Activated T-cell treated with anti-CD3 and anti-CD28 coated beads, Interleukin-2, amount 50 U/mL, for 1 hour (primary cell): ENCODE results near the gene COPA.

Experiments
- DNase-seq: peaks from one replicate; pipeline ENCODE4 v3.0.0-alpha.2; 2020

Gene COPA

DNA sequence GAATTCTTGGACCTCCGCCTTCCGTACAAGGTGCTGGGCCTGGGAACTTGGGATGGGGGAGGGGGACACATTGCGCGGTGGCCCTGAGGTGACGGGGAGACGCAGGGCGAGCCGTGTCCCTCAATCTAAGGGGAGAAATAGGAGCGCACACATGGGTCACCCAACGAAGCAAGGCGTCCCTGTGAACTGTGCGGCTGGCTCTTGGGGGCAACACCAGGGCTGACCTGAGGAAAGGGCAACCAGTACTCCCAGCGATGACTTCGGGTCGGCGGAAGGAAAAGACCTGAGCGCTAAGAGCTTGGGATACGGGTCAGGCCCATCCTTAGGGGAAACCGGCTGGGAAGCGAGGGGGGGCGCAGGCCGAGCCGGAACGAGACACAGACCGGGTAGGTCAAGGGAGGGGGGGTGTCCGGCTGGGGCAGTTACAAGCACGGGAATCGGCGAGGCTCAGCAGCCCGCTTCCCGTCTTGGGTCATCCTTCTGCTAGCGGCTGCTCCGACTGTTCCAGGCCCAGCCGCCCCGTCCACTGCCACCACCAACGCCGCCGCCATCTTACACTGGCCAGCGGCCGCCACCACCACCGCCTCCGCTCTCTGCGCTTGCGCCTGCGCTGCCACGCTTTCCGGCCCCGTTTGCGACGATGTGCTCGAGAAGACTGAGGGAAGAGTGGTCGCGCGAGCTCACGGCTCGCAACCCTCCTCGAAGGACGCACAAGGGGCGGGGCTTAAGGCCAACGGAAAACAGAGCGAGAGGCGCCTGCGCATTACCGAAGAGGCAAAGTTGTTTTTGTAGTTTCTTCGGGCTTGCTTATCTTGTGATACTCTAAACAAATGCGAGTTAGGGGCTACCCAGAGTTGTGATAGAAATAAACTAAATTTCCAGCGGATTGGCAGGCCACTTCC lies 80.9 kb downstream of the COPA start, which contains the start of gene DCAF8:
Gene DCAF8, minus strand, starts transcription at position 657 of the 902 bp plus-strand sequence. CDS start 18,541 bp downstream, outside the sequence.
- DNase-seq: peak; percentile 95

DNA sequence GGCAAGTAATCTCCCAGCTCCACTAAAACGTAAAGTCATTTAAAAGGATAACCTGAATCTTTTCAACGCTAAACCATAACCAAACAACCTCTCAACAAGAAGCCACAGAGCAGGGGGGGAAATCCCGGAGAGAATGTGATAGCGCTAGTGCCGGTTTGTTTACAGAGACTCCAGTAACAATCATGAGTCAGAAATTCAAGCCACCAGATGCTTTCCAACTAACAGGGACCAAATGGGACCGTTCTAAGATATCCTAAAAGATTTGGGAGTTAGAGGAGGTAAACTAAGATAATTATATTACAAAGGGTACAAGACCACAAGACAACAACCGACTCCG lies 81.5 kb downstream of the COPA start:
- peak; percentile 58 for DNase-seq

DNA sequence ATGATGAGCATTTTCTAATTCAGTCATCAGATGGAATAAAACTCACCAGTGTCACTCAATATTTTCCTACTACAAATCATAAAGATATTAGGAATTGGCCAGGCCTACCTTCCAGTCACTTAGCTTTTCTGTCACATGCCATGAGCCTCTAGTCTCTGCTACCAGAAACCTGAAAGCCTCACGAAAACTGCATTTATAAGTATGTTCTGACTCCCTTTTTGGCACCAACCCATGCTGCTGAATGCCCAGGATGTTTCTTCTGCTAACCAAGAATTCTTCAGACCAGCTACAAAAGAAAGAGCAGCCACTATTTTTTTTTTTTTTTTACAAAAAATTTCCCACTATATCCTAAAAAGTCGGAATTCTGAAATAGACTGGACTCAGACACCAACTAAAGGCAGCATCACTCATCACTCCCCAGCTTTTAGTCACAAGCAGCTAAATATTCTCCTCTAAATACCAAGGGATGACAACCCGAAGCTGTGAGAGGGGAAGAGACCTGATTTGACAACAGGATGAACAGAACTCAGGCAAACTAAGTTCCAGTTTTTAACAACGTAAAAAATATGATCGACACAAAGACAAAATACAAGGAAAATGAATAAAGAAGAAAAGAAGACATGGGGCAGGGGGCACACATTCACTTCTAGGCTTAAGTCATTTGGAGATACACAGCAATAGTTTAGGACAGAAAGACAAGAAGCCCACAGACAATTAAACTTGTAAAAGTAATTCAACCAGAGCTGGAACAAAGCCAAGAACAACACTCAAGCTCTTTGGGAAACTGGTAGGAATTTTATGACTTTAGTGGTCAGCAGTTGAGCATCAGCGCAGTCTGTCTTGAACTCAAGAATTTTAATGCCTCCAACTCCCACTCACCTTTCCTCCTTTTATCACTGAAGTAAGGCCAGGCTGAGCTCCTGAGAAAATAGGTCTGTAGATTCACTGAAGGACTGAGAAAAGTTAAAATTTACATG lies 82.4 kb downstream of the COPA start:
- DNase-seq: no peak

DNA sequence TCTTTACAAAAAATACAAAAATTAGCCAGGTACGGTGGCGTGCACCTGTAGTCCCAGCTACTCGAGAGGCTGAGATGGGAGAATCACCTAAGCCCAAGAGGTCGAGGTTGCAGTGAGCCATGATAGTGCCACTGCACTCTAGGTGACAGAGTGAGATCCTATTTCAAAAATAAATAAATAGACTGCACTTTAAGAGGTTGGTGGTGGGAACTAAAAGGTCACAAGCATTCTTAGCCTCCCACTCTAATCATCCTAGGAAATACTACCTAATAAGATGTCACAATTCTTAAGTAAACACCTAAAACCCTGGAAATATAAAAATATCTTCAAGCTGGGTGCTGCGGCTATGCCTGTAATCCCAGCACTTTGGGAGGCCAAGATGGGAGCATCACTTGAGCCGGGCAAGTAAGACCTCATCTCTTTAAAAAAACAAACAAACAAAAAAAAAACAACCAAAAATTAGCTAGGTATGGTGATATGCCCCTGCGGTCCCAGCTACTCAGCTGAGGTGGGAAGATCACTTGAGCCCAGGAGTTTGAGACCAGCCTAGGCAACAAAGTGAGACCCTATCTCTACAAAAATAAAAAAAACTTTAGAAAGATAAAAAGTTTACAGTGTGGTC lies 84.8 kb downstream of the COPA start:
- no peak for DNase-seq

DNA sequence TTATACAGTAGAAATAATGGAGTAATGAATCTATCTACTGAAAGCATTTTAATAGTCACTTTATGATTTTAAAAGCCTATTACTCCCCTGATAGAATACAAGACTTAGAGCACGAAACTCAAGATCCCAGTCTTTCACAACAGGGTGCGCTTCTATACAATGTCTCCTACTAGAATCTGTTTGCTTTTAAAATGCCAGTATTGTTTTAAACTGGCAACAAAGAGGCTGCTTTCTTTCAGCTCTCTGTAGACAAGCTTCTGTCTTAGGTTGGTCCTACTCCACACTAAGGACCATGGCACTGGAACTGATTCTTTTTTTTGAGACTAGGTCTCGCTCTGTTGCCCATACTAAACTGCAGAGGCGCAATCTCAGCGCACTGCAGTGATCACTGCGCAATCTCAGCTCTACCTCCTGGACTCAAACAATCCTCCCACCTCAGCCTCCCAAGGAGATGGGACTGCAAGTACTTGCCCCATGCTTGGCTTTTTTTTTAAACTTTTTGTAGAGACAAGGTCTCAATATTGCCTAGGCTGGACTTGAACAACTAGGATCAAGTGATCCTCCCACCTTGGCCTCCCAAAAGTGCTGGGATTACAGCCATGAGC lies 85.5 kb downstream of the COPA start:
- no peak for DNase-seq

DNA sequence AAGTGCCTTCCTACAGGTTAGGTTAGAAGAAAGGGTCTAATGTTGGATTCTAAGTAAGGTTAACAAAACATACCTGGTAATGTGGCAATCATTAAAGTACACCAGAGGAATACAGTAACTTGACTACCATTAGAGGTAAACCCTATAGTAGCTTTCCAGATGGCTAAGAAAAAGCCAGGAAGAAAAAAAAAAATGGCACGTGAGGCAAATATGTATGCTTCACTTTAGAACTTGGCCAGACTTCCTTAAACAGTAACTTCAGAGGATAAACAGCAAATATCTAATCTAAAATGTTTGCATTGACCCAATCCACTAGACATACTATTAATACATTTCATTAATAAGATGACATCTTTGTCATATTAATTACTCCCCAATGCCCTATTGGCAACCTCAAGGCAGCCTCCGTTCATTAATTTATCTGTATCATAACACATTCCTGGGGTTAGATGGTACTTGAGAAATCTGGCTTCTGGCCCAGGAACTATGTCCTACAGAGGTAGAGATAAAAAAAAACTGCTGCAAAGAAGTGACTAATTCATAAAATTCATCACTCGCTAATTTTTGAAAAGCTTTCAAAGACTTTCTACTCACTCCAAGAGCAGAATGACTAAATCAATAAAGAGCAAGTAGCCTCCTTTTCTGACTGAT lies 86.5 kb downstream of the COPA start:
- DNase-seq: no peak

DNA sequence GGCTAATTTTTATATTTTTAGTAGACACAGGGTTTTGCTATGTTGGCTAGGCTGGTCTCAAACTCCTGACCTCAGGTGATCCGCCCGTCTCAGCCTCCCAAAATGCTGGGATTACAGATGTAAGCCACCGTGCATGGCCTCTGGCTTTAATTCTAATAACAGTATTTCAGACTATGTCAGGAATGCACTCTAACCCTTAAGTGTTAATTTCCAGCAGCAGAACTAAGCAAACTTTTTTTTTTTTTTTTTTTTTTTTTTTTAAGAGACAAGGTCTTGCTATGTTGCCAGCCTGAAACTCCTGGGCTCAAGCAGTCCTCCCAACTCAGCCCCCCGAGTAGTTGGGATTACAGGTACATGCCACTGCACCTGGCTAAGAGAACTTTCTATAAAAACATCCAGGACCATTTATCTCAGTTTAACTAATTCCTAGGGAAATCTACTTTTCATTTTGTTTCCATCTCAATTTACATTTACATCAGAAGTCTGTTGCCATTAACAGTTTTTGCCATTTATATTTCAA lies 87.2 kb downstream of the COPA start:
- no peak for DNase-seq

DNA sequence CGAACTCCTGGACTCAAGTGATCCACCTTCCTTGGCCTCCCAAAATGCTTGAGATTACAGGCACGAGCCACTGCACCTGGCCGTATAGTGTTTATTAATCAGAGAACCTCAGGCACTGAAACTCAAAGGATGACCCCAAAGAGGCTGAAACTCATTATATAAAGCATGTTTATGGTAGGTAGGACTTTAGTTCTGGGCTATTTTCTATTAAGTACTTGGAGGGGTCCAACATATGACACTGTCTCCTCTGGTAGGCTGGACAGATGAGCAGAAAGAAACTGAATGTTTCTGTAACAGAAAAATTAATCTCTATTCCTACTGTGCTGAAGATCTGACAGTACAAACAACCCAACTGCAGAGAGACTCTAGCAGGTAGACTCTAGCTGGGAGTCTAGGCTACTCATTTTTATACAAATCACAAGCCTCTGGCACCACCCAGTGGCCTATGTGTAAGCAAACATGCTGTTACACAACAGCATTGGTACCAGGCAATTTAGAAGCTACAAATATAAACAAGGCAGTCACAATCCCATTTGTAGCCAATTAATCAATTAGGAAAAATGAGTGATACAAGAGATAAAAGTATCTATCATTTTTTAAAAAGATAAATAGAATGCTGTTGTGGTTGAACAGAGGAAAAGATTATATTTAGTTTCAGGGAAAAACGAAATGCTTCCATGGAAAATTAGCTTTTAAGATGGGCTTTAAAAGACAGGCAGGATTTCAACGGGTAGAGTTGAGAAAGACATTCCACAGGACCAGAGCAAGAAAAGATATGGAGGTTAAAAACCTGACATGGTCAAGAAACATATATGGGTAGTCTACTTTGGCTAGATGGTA lies 91.1 kb downstream of the COPA start:
- peak; percentile 44 for DNase-seq

DNA sequence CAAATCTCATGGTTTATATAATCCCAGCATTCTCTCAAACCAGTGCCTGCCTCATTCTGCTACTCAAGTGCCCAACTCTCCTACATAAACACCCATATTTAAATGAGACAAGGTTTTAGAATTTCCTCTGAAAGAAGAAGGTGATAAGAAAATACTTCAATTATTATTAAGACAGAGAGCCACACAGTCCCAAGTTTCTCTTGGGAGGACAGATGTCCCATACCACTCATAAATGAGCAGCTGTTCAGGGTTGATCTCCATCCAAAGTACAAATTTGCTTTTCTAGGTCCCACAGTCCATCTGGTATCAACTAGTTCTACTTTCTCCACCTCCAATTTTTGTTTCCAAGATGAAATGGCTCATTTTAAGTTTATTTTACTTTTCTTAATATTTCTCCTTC lies 92.0 kb downstream of the COPA start:
- DNase-seq: no peak

DNA sequence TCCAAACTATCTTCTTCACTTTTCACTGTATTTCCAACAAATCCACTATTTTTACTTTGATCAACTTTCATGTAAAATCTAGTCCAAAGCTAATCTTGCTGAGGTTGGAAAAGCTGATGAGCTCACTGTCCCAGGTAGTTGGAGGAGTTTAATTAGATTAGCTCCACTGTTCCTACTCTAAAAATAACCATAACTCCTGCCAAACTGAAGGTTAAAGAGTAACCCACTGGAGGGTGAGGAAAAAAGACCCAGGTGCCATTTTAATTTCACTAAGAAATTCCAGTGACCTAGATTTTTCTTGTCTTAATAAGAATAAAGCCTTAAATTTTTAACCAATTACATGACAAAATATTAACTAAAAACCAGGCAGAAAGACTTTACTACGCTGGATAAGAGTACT lies 96.0 kb downstream of the COPA start:
- no peak for DNase-seq

DNA sequence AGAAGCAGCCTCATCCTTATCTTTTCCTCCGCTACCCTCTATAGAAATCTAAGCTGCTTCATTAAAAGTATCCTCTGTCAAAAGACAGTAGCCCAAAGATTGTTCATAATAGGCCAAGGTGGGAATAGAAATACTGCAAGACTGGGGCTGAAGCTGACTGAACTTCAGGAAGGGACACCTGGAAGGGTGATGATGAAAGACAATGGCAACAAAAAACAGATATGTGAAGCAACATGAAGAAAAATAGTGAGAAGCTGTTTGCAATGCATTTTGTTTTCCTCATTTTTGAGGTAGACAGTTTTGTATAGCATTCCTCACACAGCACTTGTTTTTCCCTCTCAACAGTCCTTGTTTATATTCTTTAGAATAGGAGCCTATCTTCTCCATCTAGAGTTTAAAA lies 97.6 kb downstream of the COPA start:
- no peak for DNase-seq

DNA sequence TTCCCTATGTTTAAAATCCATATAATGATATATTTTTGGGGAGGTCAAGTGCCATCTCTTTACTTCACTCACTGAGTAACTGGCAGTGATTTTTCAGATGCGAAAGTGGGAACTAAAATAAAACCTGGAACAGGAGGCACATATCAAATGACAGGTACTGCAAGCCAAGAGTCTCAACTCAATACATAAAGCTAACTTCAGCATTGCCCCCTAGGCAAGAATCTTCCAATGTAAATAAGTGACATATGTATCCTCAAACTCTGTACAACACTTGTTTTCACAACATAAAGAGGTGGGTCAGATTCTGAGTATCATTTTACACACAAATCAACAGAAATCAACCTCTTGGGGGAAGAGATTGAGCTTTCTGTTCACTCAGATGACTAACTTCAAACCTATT lies 98.8 kb downstream of the COPA start:
- no peak for DNase-seq

DNA sequence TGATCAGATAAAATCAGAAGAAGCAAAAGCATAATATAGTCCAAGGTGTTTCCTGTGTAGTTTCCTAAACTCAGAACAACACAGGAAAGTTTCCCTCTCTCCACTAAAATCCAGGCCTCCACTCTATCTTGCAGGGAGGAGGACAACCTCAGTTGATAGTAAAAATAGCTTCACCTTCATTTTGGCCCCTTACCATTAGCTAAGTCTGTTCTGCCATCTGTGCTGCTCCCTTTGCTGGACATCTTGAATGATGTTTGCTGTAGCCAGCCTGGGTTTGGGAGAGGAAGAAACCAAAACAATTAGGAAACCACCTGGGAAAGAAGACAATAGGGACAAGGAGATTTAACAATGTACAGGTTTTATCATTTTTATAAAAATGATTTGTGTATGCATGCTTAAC lies 99.3 kb downstream of the COPA start:
- no peak for DNase-seq

DNA sequence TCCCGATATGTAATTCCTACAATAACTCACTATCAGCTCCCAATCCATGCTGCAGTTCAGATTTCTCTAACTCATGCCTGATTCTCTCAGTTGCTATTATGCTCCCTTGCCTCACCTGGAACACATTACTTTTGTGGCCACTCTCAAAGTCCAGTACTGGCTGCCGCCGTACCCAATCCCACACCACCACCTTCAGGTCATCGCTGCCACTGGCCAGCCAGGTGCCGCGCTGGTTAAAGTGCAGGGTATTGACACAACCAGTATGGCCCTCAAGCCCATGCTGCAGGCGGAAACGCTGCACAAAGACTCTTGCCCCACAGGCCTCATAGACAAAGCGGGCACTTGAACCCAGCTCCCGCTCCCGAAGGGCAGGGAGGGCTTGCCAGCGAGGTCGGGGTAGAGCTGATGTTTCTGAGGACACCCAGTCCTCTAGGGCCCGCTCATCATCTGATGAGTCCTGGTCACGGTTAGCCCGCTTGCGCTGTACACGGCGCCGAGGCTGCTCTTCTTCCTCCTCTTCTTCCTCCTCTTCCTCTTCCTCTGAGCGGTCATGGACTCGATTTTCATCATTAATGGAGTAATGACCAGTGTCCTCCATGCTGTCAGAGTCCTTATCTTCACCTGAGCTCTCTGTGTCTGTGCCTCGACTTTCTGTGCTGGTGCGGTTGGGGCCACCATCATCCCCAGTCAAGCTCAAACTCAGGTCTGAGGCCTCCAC lies 103.3 kb downstream of the COPA start:
- no peak for DNase-seq
